ENCODE data around the gene CACNG1.

Gene CACNG1

GRCh38 chr17:66996926-66997325, 47.4 kb upstream of the CACNG1 start:
- no peak overlapping the region for H3K4me2 ChIP-seq (ENCODE audit: insufficient read depth, low read length)
- no peaks in the 10 kb centered on the region for H3K79me2 ChIP-seq (ENCODE audit: insufficient read depth, low read length)
- no peak overlapping the region for H3K4me3 ChIP-seq (ENCODE audit: low read depth in 1 of 2, low read length in 2 of 2)
- H3K9ac ChIP-seq (ENCODE audit: low read depth, low read length): no peak overlapping the region
- peaks cover 1% of the 10 kb centered on the region; the same call in 1 of the 2 replicates for H4K20me1 ChIP-seq (ENCODE audit: insufficient read depth, low read length)
- H3K36me3 ChIP-seq (ENCODE audit: insufficient read depth, low read length): no peaks in the 10 kb centered on the region
- no peaks in the 10 kb centered on the region for H3K27me3 ChIP-seq (ENCODE audit: insufficient read depth, low read length, poor library complexity)
- no peaks in the 10 kb centered on the region for H3K9me3 ChIP-seq (ENCODE audit: insufficient read depth, low read length, severe bottlenecking)
- H3K27ac ChIP-seq (ENCODE audit: low read length): no peak overlapping the region
- no peak for TF ChIP-seq EZH2 (IDR thresholded peaks at IDR 0.05; ENCODE audit: borderline replicate concordance, low read depth, low read length, severe bottlenecking)
- TF ChIP-seq CTCF (IDR thresholded peaks at IDR 0.05; ENCODE audit: borderline replicate concordance, extremely low read depth, low read length, poor library complexity, severe bottlenecking): no peak
- no peak for ATAC-seq (ENCODE audit: insufficient read depth, low read depth)
- no peaks in the 10 kb centered on the region for H3K4me1 ChIP-seq (ENCODE audit: insufficient read depth, low read length)
- DNase-seq: no peak
- H2AFZ ChIP-seq (ENCODE audit: low read depth, low read length): no peak overlapping the region

- Histone ChIP-seq H3K4me2 (ENCODE audit: insufficient read depth, low read length) (no peak overlapping the region), H3K4me1 (ENCODE audit: insufficient read depth, low read length) (no peaks in the 10 kb centered on the region), H4K20me1 (ENCODE audit: insufficient read depth, low read length) (no peaks in the 10 kb centered on the region), H3K4me3 (ENCODE audit: low read depth in 1 of 2, low read length in 2 of 2) (no peak overlapping the region), H3K27me3 (ENCODE audit: insufficient read depth, low read length, poor library complexity) (peaks cover 6% of the 10 kb centered on the region), H2AFZ (ENCODE audit: low read depth, low read length) (no peak overlapping the region), H3K27ac (ENCODE audit: low read length) (no peak overlapping the region), H3K9ac (ENCODE audit: low read depth, low read length) (no peak overlapping the region), H3K79me2 (ENCODE audit: insufficient read depth, low read length) (no peaks in the 10 kb centered on the region), H3K36me3 (ENCODE audit: insufficient read depth, low read length) (no peaks in the 10 kb centered on the region), H3K9me3 (ENCODE audit: insufficient read depth, low read length, severe bottlenecking) (no peaks in the 10 kb centered on the region)
- no peak for ATAC-seq (ENCODE audit: insufficient read depth, low read depth)
- TF ChIP-seq EZH2 (IDR thresholded peaks at IDR 0.05; ENCODE audit: borderline replicate concordance, low read depth, low read length, severe bottlenecking): no peak
- TF ChIP-seq CTCF (IDR thresholded peaks at IDR 0.05; ENCODE audit: borderline replicate concordance, extremely low read depth, low read length, poor library complexity, severe bottlenecking): no peak
- DNase-seq: no peak
Observed at GRCh38 chr17:67003231-67003630, 41.1 kb upstream of the CACNG1 start.

GRCh38 chr17:67004181-67004580, 40.2 kb upstream of the CACNG1 start:
- Histone ChIP-seq H3K9ac (ENCODE audit: low read depth, low read length) (no peak overlapping the region), H3K4me3 (ENCODE audit: low read depth in 1 of 2, low read length in 2 of 2) (no peak overlapping the region), H2AFZ (ENCODE audit: low read depth, low read length) (no peak overlapping the region), H3K27me3 (ENCODE audit: insufficient read depth, low read length, poor library complexity) (peaks cover 6% of the 10 kb centered on the region), H3K4me1 (ENCODE audit: insufficient read depth, low read length) (no peaks in the 10 kb centered on the region), H3K27ac (ENCODE audit: low read length) (no peak overlapping the region), H4K20me1 (ENCODE audit: insufficient read depth, low read length) (no peaks in the 10 kb centered on the region), H3K36me3 (ENCODE audit: insufficient read depth, low read length) (no peaks in the 10 kb centered on the region), H3K4me2 (ENCODE audit: insufficient read depth, low read length) (no peak overlapping the region), H3K9me3 (ENCODE audit: insufficient read depth, low read length, severe bottlenecking) (no peaks in the 10 kb centered on the region), H3K79me2 (ENCODE audit: insufficient read depth, low read length) (no peaks in the 10 kb centered on the region)
- no peak for ATAC-seq (ENCODE audit: insufficient read depth, low read depth)
- TF ChIP-seq CTCF (IDR thresholded peaks at IDR 0.05; ENCODE audit: borderline replicate concordance, extremely low read depth, low read length, poor library complexity, severe bottlenecking) (no peak), EZH2 (IDR thresholded peaks at IDR 0.05; ENCODE audit: borderline replicate concordance, low read depth, low read length, severe bottlenecking) (no peak)
- DNase-seq: no peak

GRCh38 chr17:67007266-67007665, 37.1 kb upstream of the CACNG1 start:
- DNase-seq (no peak), ATAC-seq (ENCODE audit: insufficient read depth, low read depth) (no peak)
- Histone ChIP-seq H3K9ac (ENCODE audit: low read depth, low read length) (no peak overlapping the region), H3K27ac (ENCODE audit: low read length) (no peak overlapping the region), H3K4me2 (ENCODE audit: insufficient read depth, low read length) (no peak overlapping the region), H3K4me3 (ENCODE audit: low read depth in 1 of 2, low read length in 2 of 2) (no peak overlapping the region), H3K27me3 (ENCODE audit: insufficient read depth, low read length, poor library complexity) (peaks cover 15% of the 10 kb centered on the region), H3K36me3 (ENCODE audit: insufficient read depth, low read length) (no peaks in the 10 kb centered on the region), H4K20me1 (ENCODE audit: insufficient read depth, low read length) (no peaks in the 10 kb centered on the region), H3K79me2 (ENCODE audit: insufficient read depth, low read length) (no peaks in the 10 kb centered on the region), H3K9me3 (ENCODE audit: insufficient read depth, low read length, severe bottlenecking) (no peaks in the 10 kb centered on the region), H2AFZ (ENCODE audit: low read depth, low read length) (no peak overlapping the region), H3K4me1 (ENCODE audit: insufficient read depth, low read length) (no peaks in the 10 kb centered on the region)
- TF ChIP-seq EZH2 (IDR thresholded peaks at IDR 0.05; ENCODE audit: borderline replicate concordance, low read depth, low read length, severe bottlenecking) (no peak), CTCF (IDR thresholded peaks at IDR 0.05; ENCODE audit: borderline replicate concordance, extremely low read depth, low read length, poor library complexity, severe bottlenecking) (no peak)
